K562 (cell line): Measurements from ENCODE around the gene RNASEH2A. TPM values are rescaled to one million over a fixed set of nuclear protein-coding genes. Genes with fewer than 3 reads are reported as not detected.
A peak's percentile ranks its signal among the peaks of the same experiment; 100 is the strongest.

Experiments
- BCOR ChIP-seq: fragments of 450-650 bp; IDR thresholded peaks from 2 replicates; pipeline ENCODE4 v1.6.1; 2016
- BRCA1 ChIP-seq, 2 experiments: fragments of 450-650 bp in 1 of 2; sonication (generic) in 1 of 2; formaldehyde crosslinking in 1 of 2; IDR thresholded peaks; 2 replicates each; pipeline versions ENCODE4 v1.5.0 to v1.6.1; 2017 to 2020; ENCODE audit warnings: mild to moderate bottlenecking in 1 of 2, missing genetic modification reagents in 1 of 2
- CBFB ChIP-seq: sonication (generic); formaldehyde crosslinking; IDR thresholded peaks from 2 replicates; pipeline ENCODE4 v1.4.0; 2020; ENCODE audit warnings: mild to moderate bottlenecking, missing genetic modification reagents
- ELK3 ChIP-seq: fragments of 450-650 bp; formaldehyde crosslinking; IDR thresholded peaks from 2 replicates; pipeline ENCODE4 v1.4.0; 2020; ENCODE audit warnings: mild to moderate bottlenecking
- EZH2 ChIP-seq: IDR thresholded peaks from 2 replicates; pipeline ENCODE4 v1.6.1; 2012; ENCODE audit warnings: low read depth, mild to moderate bottlenecking, inconsistent platforms, low read length, borderline replicate concordance
- KAT2B ChIP-seq: IDR thresholded peaks from one replicate; pipeline ENCODE4 v1.6.1; 2012; ENCODE audit warnings: low read depth, mild to moderate bottlenecking, control low read depth, inconsistent platforms, low read length, moderate library complexity
- KDM5B ChIP-seq: fragments of 200-600 bp; sonication (generic); IDR thresholded peaks from 2 replicates; pipeline ENCODE4 v1.6.1; 2012; ENCODE audit warnings: low read depth, mild to moderate bottlenecking, moderate library complexity, low read length, control low read depth, inconsistent platforms; ENCODE audit not compliant: insufficient replicate concordance
- MAFF ChIP-seq: IDR thresholded peaks from 2 replicates; pipeline ENCODE4 v1.6.1; 2012; ENCODE audit warnings: low read length, improper control_type of control experiment
- MBD2 ChIP-seq: sonication (generic); IDR thresholded peaks from 2 replicates; pipeline ENCODE4 v1.6.1; 2016; ENCODE audit warnings: low read depth, borderline replicate concordance
- MYBL2 ChIP-seq, 2 experiments: fragments of 450-650 bp in 1 of 2; sonication (generic) in 1 of 2; formaldehyde crosslinking in 1 of 2; IDR thresholded peaks; 2 replicates each; pipeline versions ENCODE4 v1.6.1 to v1.8.1; 2017 to 2022; ENCODE audit warnings: borderline replicate concordance in 1 of 2, inconsistent platforms in 1 of 2, low read depth in 1 of 2, mild to moderate bottlenecking in 1 of 2, missing genetic modification reagents in 1 of 2, moderate library complexity in 1 of 2
- NCOR1 ChIP-seq: fragments of 450-650 bp; IDR thresholded peaks from 2 replicates; pipeline ENCODE4 v1.6.1; 2016; ENCODE audit warnings: mild to moderate bottlenecking, moderate library complexity
- NFRKB ChIP-seq: fragments of 450-650 bp; IDR thresholded peaks from 2 replicates; pipeline ENCODE4 v1.6.1; 2016; ENCODE audit warnings: low read depth
- RBM17 ChIP-seq: fragments of 200-400 bp; formaldehyde crosslinking; IDR thresholded peaks from 2 replicates; pipeline ENCODE4 v1.6.1; 2017; ENCODE audit warnings: low read depth, mild to moderate bottlenecking, low read length, borderline replicate concordance
- RNF2 ChIP-seq: sonication (generic); IDR thresholded peaks from 2 replicates; pipeline ENCODE4 v1.6.1; 2016
- SIX5 ChIP-seq, 2 experiments: IDR thresholded peaks; 2 replicates each; pipeline ENCODE4 v1.6.1; 2011; ENCODE audit warnings: low read length in 2 of 2, borderline replicate concordance in 1 of 2, low read depth in 1 of 2, mild to moderate bottlenecking in 1 of 2, moderate library complexity in 1 of 2; ENCODE audit not compliant: insufficient read depth in 1 of 2
- SMAD1 ChIP-seq: fragments of 150-350 bp; IDR thresholded peaks from 2 replicates; pipeline ENCODE4 v1.6.1; 2014; ENCODE audit warnings: low read length, low read depth; ENCODE audit not compliant: partially characterized antibody
- TAF15 ChIP-seq: fragments of 200-400 bp; formaldehyde crosslinking; IDR thresholded peaks from 2 replicates; pipeline ENCODE4 v1.6.1; 2017; ENCODE audit warnings: mild to moderate bottlenecking, low read depth, low read length, moderate library complexity
- TCF3 ChIP-seq: sonication (generic); formaldehyde crosslinking; IDR thresholded peaks from 2 replicates; pipeline ENCODE4 v1.4.0; 2020; ENCODE audit warnings: mild to moderate bottlenecking, missing genetic modification reagents
- TCF7L2 ChIP-seq: fragments of 150-350 bp; IDR thresholded peaks from 2 replicates; pipeline ENCODE4 v1.6.1; 2016; ENCODE audit warnings: low read depth, mild to moderate bottlenecking, low read length, moderate library complexity
- ZBTB12 ChIP-seq: fragments of 250-450 bp; sonication (Bioruptor Pico); IDR thresholded peaks from 2 replicates; pipeline ENCODE4 v1.4.0; 2020
- ZKSCAN3 ChIP-seq: fragments of 250-450 bp; sonication (Bioruptor Pico); IDR thresholded peaks from 2 replicates; pipeline ENCODE4 v1.4.0; 2020
- ZNF197 ChIP-seq: fragments of 200-800 bp; sonication (Bioruptor generic); IDR thresholded peaks from 2 replicates; pipeline ENCODE4 v1.6.1; 2016; ENCODE audit warnings: low read depth, missing genetic modification characterization, missing compliant biosample characterization
- ZNF263 ChIP-seq: sonication (generic); formaldehyde crosslinking; IDR thresholded peaks from 2 replicates; pipeline ENCODE4 v1.8.0; 2022; ENCODE audit warnings: mild to moderate bottlenecking, missing genetic modification reagents, borderline replicate concordance
- ZNF3 ChIP-seq: fragments of 250-450 bp; sonication (Bioruptor Pico); IDR thresholded peaks from 2 replicates; pipeline ENCODE4 v1.5.0; 2021; ENCODE audit warnings: mild to moderate bottlenecking, moderate library complexity
- ZNF347 ChIP-seq: fragments of 450-650 bp; formaldehyde crosslinking; IDR thresholded peaks from 2 replicates; pipeline ENCODE4 v1.4.0; 2020; ENCODE audit warnings: low read depth, mild to moderate bottlenecking, moderate library complexity
- ZNF431 ChIP-seq: sonication (generic); formaldehyde crosslinking; IDR thresholded peaks from 2 replicates; pipeline ENCODE4 v1.8.0; 2022; ENCODE audit warnings: mild to moderate bottlenecking, missing genetic modification reagents
- polyA plus RNA-seq, 8 experiments: library from polyadenylated mRNA; depleted of rRNA in 4 of 8; stranded (reverse) in 5 of 8; unstranded in 3 of 8; fragments of >200 nt; fragmentation: Nextera tagmentation in 2 of 8; fragmentation: Illumina TruSeq in 1 of 8; extraction: Ambion mirVana in 2 of 8; extraction: Trizol in 1 of 8; gene quantifications; 2 replicates each; pipeline versions ENCODE4 v1.2.1 to v1.2.3, GENCODE V29; 2011 to 2014; ENCODE audit warnings: inconsistent platforms in 1 of 8, missing spikeins in 1 of 8
- total RNA-seq, 7 experiments: library from RNA; depleted of rRNA in 6 of 7; stranded (reverse); fragments of >200 nt in 6 of 7; fragmentation: Illumina TruSeq in 2 of 7; extraction: Trizol in 2 of 7; gene quantifications; 2 replicates each; pipeline versions ENCODE4 v1.2.1 to v1.2.3, GENCODE V29; 2011 to 2021; ENCODE audit warnings: low replicate concordance in 1 of 7
- TF ChIP-seq, protein P1 (sequence below): sonication (generic); IDR thresholded peaks from 2 replicates; pipeline ENCODE4 v1.6.1; 2016
- TF ChIP-seq, protein P2 (sequence below): fragments of 250-450 bp; sonication (Bioruptor Pico); IDR thresholded peaks from 2 replicates; pipeline ENCODE4 v1.8.0; 2021; ENCODE audit warnings: moderate library complexity, mild to moderate bottlenecking, inconsistent platforms

The RNASEH2A gene
- total and polyA plus RNA-seq, 9 of the 15 experiments (the other 6 are each of a cell fraction or from before 2014, with no cell fraction given): 22.3 to 78.0 (median 61.7) TPM

- TF ChIP-seq EZH2: no peak
- TF ChIP-seq TCF7L2: no peak
- TF ChIP-seq, protein P1, sequence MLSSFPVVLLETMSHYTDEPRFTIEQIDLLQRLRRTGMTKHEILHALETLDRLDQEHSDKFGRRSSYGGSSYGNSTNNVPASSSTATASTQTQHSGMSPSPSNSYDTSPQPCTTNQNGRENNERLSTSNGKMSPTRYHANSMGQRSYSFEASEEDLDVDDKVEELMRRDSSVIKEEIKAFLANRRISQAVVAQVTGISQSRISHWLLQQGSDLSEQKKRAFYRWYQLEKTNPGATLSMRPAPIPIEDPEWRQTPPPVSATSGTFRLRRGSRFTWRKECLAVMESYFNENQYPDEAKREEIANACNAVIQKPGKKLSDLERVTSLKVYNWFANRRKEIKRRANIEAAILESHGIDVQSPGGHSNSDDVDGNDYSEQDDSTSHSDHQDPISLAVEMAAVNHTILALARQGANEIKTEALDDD: no peak
- TF ChIP-seq TCF3 (CRISPR knock-in tag): peak; percentile 50
- TF ChIP-seq, protein P2, sequence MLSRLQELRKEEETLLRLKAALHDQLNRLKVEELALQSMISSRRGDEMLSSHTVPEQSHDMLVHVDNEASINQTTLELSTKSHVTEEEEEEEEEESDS (CRISPR knock-in tag): no peak
- no peak for TF ChIP-seq BCOR
- no peak for TF ChIP-seq KAT2B
- TF ChIP-seq MAFF: no peak
- no peak for TF ChIP-seq ZNF263 (CRISPR knock-in tag)
- TF ChIP-seq TAF15: no peak
- TF ChIP-seq BRCA1 (IDR thresholded peaks at IDR 0.05): no peak
- no peak for TF ChIP-seq BRCA1 (CRISPR knock-in tag; IDR thresholded peaks at IDR 0.05)
- no peak for TF ChIP-seq MYBL2 (IDR thresholded peaks at IDR 0.05; ENCODE audit: low read depth)
- TF ChIP-seq MYBL2 (CRISPR knock-in tag; IDR thresholded peaks at IDR 0.05; ENCODE audit: borderline replicate concordance): no peak
- peak; percentile 40; the same call in 1 of the 2 replicates for TF ChIP-seq MBD2
- no peak for TF ChIP-seq ZNF197 (CRISPR knock-in tag)
- 0 out of 2 replicates have a peak, but pooled peaks have one; percentile 52 for TF ChIP-seq NFRKB
- TF ChIP-seq CBFB (CRISPR knock-in tag): no peak
- no peak for TF ChIP-seq SIX5 (IDR thresholded peaks at IDR 0.05; ENCODE audit: borderline replicate concordance in 1 of 2, insufficient read depth in 1 of 2, low read depth in 1 of 2, low read length in 2 of 2)
- TF ChIP-seq SMAD1: peak; percentile 26
- no peak for TF ChIP-seq ELK3 (CRISPR knock-in tag)
- TF ChIP-seq ZBTB12 (CRISPR knock-in tag): no peak
- peak; percentile 63 for TF ChIP-seq NCOR1
- no peak for TF ChIP-seq ZNF3 (CRISPR knock-in tag)
- 0 out of 2 replicates have a peak, but pooled peaks have one; percentile 16 for TF ChIP-seq ZNF431 (CRISPR knock-in tag)
- TF ChIP-seq ZNF347: no peak
- TF ChIP-seq ZKSCAN3 (CRISPR knock-in tag): no peak
- no peak for TF ChIP-seq RBM17
- 0 out of 2 replicates have a peak, but pooled peaks have one; percentile 44 for TF ChIP-seq RNF2
- TF ChIP-seq KDM5B: no peak
Measured at GRCh38 chr19:12788682-12789097, 17.7 kb upstream of the RNASEH2A start (continued).
